Measurements from ENCODE around the gene SNRPA1. TPM values are rescaled to one million over a fixed set of nuclear protein-coding genes. Genes with fewer than 3 reads are reported as not detected.
A peak's percentile ranks its signal among the peaks of the same experiment; 100 is the strongest.

Gene SNRPA1
- total and polyA plus RNA-seq, 3 donors from 2014 or later = 91.0 to 121 (median 91.1) TPM

GRCh38 chr15:101267320-101268104, 27.5 kb downstream of the SNRPA1 start:
- H3K4me3 ChIP-seq = no peak overlapping the region
- H3K27ac ChIP-seq = peak overlapping the region in 1 of 2 donors; percentile 5
- WGBS, 2 donors = 62% methylated on average over 14 to 18 of the region's 18 CpGs
- H3K36me3 ChIP-seq (ENCODE audit: low read depth, missing control alignments) = peaks cover 5% of the 10 kb centered on the region
- no peaks in the 10 kb centered on the region for H3K27me3 ChIP-seq
- TF ChIP-seq, protein P1, sequence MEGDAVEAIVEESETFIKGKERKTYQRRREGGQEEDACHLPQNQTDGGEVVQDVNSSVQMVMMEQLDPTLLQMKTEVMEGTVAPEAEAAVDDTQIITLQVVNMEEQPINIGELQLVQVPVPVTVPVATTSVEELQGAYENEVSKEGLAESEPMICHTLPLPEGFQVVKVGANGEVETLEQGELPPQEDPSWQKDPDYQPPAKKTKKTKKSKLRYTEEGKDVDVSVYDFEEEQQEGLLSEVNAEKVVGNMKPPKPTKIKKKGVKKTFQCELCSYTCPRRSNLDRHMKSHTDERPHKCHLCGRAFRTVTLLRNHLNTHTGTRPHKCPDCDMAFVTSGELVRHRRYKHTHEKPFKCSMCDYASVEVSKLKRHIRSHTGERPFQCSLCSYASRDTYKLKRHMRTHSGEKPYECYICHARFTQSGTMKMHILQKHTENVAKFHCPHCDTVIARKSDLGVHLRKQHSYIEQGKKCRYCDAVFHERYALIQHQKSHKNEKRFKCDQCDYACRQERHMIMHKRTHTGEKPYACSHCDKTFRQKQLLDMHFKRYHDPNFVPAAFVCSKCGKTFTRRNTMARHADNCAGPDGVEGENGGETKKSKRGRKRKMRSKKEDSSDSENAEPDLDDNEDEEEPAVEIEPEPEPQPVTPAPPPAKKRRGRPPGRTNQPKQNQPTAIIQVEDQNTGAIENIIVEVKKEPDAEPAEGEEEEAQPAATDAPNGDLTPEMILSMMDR (IDR thresholded peaks at IDR 0.05) = no peak
- TF ChIP-seq POLR2A (IDR thresholded peaks at IDR 0.05) = no peak
- H3K9me3 ChIP-seq = no peaks in the 10 kb centered on the region
- DNase-seq = no peak
- no peaks in the 10 kb centered on the region for H3K4me1 ChIP-seq
- intact Hi-C loops (cut with DNase I; ENCODE audit: low total_unique reads) = no loop called here

DNA sequence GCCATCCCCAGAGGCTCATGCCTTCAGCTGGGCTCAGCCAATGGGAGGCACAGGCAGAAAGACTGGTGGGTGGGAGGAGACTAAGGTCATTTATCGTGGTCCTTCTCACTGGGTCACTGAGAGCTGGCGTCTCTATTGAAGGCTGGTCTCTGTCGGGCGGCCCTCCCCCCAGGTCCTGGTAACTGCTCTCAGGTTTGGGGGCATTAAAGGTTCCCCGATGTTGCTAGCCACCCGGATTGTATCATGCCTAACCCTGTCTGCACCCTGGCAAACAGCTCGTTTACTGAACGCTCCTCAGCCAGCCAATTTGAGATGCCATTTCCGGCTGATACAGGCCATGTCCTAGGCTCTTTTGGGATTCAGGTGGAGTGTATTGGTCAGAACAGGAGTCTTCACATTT, 28.3 kb downstream of the SNRPA1 start:
- Histone ChIP-seq H3K36me3 (ENCODE audit: low read depth, missing control alignments) (peaks cover 5% of the 10 kb centered on the region), H3K4me3 (no peak overlapping the region), H3K9me3 (no peaks in the 10 kb centered on the region), H3K27me3 (no peaks in the 10 kb centered on the region), H3K4me1 (no peaks in the 10 kb centered on the region), H3K27ac (peak overlapping the region in 1 of 2 donors; percentile 5)
- DNase-seq = no peak
- intact Hi-C loops (cut with DNase I; ENCODE audit: low total_unique reads) = no loop called here
- 74 to 82% methylated on average over 9 of the region's 9 CpGs for WGBS, 2 donors
- TF ChIP-seq, protein P1 (IDR thresholded peaks at IDR 0.05) = no peak
- no peak for TF ChIP-seq POLR2A (IDR thresholded peaks at IDR 0.05)

- H3K36me3 ChIP-seq (ENCODE audit: low read depth, missing control alignments) = peaks cover 3% of the 10 kb centered on the region
- intact Hi-C loops (cut with DNase I; ENCODE audit: low total_unique reads) = no loop called here
- H3K4me3 ChIP-seq = no peak overlapping the region
- TF ChIP-seq POLR2A (IDR thresholded peaks at IDR 0.05) = no peak
- TF ChIP-seq, protein P1 (IDR thresholded peaks at IDR 0.05) = no peak
- H3K27me3 ChIP-seq = no peaks in the 10 kb centered on the region
- no peaks in the 10 kb centered on the region for H3K4me1 ChIP-seq
- no peak for DNase-seq
- no peaks in the 10 kb centered on the region for H3K9me3 ChIP-seq
- H3K27ac ChIP-seq = peak overlapping the region in 1 of 2 donors; percentile 31
- WGBS, 2 donors = 20 to 54% methylated on average over 1 to 3 of the region's 3 CpGs
Observed at GRCh38 chr15:101266034-101266433, 29.0 kb downstream of the SNRPA1 start.

DNA sequence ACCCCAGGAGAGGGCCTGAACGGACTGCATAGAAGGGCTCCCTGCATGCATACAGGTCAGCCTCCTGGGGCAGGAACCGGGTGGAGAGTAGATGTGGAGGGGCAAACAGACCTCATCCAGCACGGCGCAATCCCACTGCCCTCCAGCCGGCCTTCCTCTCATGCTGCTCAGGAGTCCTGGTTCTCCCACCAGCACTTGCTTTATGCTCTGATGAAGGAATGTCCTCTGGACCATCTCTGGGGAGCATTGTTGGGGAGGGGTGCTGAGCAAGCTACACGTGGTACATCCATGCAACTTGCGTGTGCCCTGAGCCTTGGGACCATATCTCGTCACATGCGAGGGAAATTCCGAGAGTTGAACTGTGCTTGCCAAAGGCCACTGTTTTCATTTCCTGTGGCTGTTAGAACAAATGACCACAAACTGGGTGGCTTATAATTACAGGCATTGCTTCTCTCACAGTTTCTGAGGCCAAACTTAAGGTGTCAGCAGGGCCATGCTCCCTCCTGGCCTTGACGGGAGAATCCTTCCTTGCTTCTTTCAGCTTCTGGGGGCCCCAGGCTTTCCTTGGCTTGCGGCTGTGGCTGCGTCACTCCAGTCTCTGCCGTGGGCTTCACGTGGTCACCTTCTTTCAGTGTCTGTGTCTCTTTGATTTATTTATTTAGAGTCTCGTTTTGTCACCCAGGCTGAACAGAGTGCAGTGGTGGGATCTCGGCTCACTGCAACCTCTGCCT, 30.0 kb downstream of the SNRPA1 start:
- H3K27me3 ChIP-seq = no peaks in the 10 kb centered on the region
- H3K4me3 ChIP-seq = no peak overlapping the region
- intact Hi-C loops (cut with DNase I; ENCODE audit: low total_unique reads) = no loop called here
- H3K27ac ChIP-seq = peak overlapping the region in 1 of 2 donors; percentile 31
- TF ChIP-seq, protein P1 (IDR thresholded peaks at IDR 0.05) = no peak
- TF ChIP-seq POLR2A (IDR thresholded peaks at IDR 0.05) = no peak
- H3K36me3 ChIP-seq (ENCODE audit: low read depth, missing control alignments) = no peaks in the 10 kb centered on the region
- H3K4me1 ChIP-seq = no peaks in the 10 kb centered on the region
- H3K9me3 ChIP-seq = no peaks in the 10 kb centered on the region
- DNase-seq = no peak
- 57 to 75% methylated on average over 17 of the region's 17 CpGs for WGBS, 2 donors

All from testis (tissue), 3 donors.